VCaP (cell line): ENCODE data around the gene SLC29A3.

Experiments
- H3K27ac ChIP-seq: fragments of 450-650 bp; 2 replicates; pipeline ENCODE4 v1.5.1; 2017
- TF ChIP-seq, protein P1 (sequence below): fragments of 450-650 bp; conservative IDR thresholded peaks from 2 replicates; pipeline ENCODE4 v1.5.1; 2017; ENCODE audit warnings: mild to moderate bottlenecking, moderate library complexity

SLC29A3 gene

DNA sequence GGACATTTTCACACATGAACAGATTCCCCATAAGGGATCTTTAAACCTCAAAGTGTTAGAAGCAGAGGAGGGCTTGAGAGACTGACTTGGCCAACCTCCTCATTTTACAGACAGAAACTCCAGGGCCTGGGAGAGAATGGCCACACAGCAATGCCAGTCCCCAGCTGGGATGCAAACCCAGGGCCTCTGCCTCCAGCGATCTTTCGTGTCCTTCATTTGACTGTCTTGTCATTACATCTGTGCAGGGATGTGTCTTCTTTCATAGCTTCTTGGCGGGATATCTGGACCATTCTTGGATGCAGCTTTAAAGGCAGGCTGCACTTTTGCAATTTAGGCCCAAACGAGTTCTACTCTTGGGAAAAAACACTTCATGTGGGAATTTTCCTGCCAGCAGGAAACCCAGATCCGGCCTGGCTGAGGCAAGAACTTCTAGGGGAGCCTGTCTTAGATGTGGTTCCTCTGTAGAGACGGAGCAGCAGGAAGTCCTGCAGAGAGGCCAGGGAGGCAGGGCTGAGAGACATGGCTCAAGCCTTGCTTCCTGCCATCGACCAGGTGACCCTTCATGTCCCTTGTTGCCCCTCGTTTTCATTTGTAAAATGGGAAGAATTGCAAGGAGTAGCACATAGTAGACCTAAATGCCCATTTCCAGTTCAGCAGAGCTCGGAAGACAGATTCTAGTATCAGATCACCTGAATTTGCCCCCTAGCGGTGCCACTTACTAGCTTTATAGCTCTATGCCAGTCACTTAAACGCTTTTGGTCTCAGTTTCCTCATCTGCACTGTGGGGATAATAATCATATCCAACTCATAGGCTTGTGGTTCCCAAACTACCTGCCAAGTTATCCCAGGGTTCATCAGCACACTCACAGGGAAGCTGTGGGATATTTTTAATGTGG, 43.9 kb upstream of the SLC29A3 start:
- TF ChIP-seq, protein P1, sequence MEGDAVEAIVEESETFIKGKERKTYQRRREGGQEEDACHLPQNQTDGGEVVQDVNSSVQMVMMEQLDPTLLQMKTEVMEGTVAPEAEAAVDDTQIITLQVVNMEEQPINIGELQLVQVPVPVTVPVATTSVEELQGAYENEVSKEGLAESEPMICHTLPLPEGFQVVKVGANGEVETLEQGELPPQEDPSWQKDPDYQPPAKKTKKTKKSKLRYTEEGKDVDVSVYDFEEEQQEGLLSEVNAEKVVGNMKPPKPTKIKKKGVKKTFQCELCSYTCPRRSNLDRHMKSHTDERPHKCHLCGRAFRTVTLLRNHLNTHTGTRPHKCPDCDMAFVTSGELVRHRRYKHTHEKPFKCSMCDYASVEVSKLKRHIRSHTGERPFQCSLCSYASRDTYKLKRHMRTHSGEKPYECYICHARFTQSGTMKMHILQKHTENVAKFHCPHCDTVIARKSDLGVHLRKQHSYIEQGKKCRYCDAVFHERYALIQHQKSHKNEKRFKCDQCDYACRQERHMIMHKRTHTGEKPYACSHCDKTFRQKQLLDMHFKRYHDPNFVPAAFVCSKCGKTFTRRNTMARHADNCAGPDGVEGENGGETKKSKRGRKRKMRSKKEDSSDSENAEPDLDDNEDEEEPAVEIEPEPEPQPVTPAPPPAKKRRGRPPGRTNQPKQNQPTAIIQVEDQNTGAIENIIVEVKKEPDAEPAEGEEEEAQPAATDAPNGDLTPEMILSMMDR, result no peak
- H3K27ac ChIP-seq, result no peak overlapping the region

DNA sequence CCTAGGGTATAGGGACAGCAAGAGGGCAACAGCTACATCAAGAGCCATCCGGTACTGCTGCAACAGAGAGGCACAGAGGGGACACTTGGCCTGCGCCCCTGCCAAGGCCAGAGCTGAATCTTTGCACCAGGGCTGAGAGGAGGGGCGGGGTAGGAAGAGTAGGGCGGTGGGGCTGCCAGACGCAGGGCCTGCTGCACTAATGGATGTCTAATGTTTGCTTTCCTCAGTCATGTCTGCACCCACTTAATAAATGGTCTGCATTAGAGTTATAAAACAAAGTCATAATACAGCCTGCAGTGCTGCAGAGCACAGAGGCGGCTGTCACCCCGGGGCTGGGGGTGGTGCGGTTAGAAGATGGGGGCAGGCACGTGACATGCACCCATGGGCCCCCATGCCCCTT, 42.2 kb upstream of the SLC29A3 start:
- TF ChIP-seq, protein P1, result no peak

DNA sequence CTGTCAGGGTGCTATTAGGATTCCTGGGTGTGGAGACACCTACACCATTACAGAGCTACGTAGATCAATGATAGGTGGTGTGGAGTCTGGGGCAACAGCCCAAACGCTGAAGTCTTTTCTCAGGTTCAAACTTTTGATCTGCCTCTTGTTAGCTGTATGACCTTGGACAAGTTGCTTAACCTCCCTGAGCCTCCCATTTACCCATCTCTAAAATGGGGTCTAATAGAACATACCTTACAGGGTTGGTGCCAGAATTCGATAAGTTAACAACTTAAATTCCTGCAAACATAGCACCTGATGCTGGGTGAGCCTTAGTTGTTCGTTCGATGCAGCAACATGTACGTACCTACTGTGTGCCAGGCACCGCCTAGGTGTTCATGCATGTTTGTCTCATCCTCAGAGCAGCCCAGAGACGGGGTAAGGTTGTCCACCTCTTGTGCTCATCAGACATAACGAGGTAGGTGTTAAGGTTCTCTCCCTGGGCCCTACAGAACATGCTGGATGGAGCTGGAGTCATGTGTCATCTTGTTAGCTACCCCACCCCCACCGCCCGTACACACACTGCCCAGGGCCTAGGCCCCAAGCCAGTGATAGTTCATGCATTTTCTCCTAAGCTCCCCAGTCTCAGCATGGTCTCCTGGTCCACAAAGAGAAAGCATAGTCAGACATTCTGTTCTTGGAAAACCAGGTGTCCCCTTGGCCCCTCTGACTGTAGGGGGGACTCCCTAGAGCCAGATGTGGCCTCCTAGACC, 41.0 kb upstream of the SLC29A3 start:
- no peak overlapping the region for H3K27ac ChIP-seq
- TF ChIP-seq, protein P1, result no peak

More for the DNA sequence above, 42.2 kb upstream of the SLC29A3 start:
- no peak overlapping the region for H3K27ac ChIP-seq

DNA sequence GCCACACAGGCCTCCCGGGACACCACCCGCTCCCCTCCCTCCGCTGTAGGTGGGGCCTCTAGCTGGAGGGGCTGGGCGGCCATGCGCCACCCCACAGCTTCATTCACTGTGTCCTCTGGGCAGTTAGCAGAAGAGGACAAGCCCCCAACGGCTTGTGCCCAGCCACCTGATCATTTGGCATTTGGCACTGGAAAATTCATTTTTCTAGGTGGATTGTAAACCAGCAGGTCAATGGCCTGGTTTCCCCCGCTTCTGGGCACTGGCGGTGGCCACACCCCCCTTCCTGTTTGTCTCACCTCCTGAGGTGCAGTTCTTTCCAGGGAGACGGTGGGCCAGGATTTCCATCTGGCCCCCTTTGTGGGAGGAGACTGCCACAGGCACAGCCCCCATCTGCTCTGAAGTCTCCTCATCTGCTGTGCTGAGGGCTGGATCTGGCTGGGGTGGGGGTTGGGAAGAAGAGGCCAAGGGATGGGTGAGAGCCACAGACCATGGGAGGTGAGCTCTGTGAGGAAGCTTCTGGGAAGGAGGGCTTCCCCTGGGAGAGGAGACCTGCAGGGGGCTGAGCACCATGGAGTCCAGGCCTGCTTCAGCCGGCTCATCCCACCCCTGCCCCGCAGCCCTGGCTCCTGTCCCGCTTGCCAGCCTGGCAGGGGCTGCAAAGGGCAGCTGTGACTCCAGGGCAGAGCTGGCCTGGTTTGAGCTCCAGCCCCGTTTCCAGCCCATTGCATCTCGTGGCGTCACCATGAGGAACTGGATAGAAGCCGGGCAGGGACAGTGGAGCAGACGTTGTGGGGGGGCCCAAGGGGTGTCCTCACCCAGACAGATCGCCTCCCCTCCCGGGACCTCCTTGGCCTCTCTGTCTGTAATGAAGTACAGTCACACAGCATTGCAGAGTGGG, 40.1 kb upstream of the SLC29A3 start:
- TF ChIP-seq, protein P1, result no peak

DNA sequence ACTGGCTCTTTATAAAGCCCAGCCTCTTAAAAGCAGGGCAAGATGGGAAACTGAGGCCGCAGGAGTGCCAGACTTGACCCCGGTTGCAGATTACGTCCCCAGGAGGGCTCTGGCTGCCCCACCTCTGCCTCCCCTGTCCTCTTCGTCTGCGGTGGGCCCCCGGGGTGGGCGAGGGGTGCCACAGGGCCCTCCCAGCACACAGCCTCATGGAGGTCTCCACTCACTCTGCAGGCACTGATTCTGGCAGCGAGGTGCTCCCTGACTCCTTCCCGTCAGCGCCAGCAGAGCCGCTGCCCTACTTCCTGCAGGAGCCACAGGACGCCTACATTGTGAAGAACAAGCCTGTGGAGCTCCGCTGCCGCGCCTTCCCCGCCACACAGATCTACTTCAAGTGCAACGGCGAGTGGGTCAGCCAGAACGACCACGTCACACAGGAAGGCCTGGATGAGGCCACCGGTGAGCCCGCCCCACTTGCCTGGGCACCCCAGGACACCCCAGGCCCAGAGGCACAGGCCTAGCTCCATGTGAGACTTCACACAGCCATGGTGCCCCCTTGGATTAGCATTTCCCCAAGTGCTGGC, 39.4 kb upstream of the SLC29A3 start:
- no peak overlapping the region for H3K27ac ChIP-seq
- TF ChIP-seq, protein P1, result no peak

More for the DNA sequence above, 40.1 kb upstream of the SLC29A3 start:
- no peak overlapping the region for H3K27ac ChIP-seq

DNA sequence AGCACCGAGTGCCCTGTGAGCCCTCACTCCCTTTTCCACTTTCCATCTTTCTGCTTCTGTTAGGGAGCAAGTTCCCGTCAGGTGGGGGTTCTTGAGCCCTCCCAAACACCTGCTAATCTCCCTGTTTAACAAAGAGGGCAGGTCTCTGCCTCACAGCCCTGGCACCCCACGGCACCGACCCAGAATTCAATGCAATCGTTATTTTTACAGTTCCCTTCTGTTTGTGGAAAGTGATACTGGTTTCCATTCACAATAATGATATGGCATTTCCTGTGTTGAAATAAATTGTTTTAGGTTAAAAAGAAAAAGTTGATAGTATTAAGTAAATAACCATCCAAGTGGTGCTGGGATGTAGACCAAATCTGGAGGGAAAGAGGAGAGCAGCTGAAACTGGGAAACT, 38.8 kb upstream of the SLC29A3 start:
- TF ChIP-seq, protein P1, result no peak
- no peak overlapping the region for H3K27ac ChIP-seq
